Astrocyte (in vitro differentiated cells and primary cell): Measurements from ENCODE around the gene RECK. TPM values are rescaled to one million over a fixed set of nuclear protein-coding genes. Genes with fewer than 3 reads are reported as not detected.
"Not testable (repeated sequence)": the region's sequence is repeated elsewhere in the genome, so short reads cannot be mapped to it uniquely, and the experiment has no call there.

Source experiments
- DNase-seq: peaks from one replicate; pipeline ENCODE4 v3.0.0-alpha.2; 2010; ENCODE audit warnings: low read depth
- FAIRE-seq: peaks from 2 replicates; lab custom pipeline; 2011; peaks lifted over from hg19 to GRCh38; lab: Jason Lieb, UNC
- H2AFZ ChIP-seq: 2 replicates; pipeline ENCODE4 v1.6.0; 2012; ENCODE audit warnings: low read depth, low read length, inconsistent platforms
- H3K27ac ChIP-seq: 2 replicates; pipeline ENCODE4 v1.5.1; 2011; ENCODE audit warnings: low read depth, low read length, inconsistent platforms
- H3K27me3 ChIP-seq: 2 replicates; pipeline ENCODE4 v1.6.0; 2011; ENCODE audit warnings: low read length, inconsistent platforms; ENCODE audit not compliant: insufficient read depth
- H3K36me3 ChIP-seq: 2 replicates; pipeline ENCODE4 v1.5.1; 2011; ENCODE audit warnings: low read length, inconsistent platforms; ENCODE audit not compliant: insufficient read depth
- H3K4me1 ChIP-seq: 2 replicates; pipeline ENCODE4 v1.5.1; 2011; ENCODE audit warnings: low read length, inconsistent platforms; ENCODE audit not compliant: insufficient read depth
- H3K4me2 ChIP-seq: 2 replicates; pipeline ENCODE4 v1.6.0; 2012; ENCODE audit warnings: low read length, inconsistent platforms
- H3K4me3 ChIP-seq: 2 replicates; pipeline ENCODE4 v1.5.1; 2011; ENCODE audit warnings: low read depth, mild to moderate bottlenecking, low read length, inconsistent platforms; ENCODE audit not compliant: insufficient read depth
- H3K79me2 ChIP-seq: 2 replicates; pipeline ENCODE4 v1.6.0; 2012; ENCODE audit warnings: mild to moderate bottlenecking, low read length, inconsistent platforms; ENCODE audit not compliant: insufficient read depth
- H3K9ac ChIP-seq: 2 replicates; pipeline ENCODE4 v1.6.0; 2012; ENCODE audit warnings: mild to moderate bottlenecking, low read length, inconsistent platforms
- H3K9me3 ChIP-seq: 2 replicates; pipeline ENCODE4 v1.5.1; 2012; ENCODE audit warnings: low read depth, mild to moderate bottlenecking, low read length, inconsistent platforms; ENCODE audit not compliant: insufficient read depth
- H4K20me1 ChIP-seq: 2 replicates; pipeline ENCODE4 v1.6.0; 2012; ENCODE audit warnings: low read length, inconsistent platforms; ENCODE audit not compliant: insufficient read depth
- H3K27ac Mint-ChIP-seq: one replicate; pipeline ENCODE4 v1.8.0; 2021; ENCODE audit warnings: mild to moderate bottlenecking, mixed read lengths; ENCODE audit not compliant: unreplicated experiment
- H3K27me3 Mint-ChIP-seq: one replicate; pipeline ENCODE4 v1.8.0; 2021; ENCODE audit warnings: low read depth, mixed read lengths; ENCODE audit not compliant: unreplicated experiment
- H3K36me3 Mint-ChIP-seq: one replicate; pipeline ENCODE4 v1.8.0; 2021; ENCODE audit warnings: low read depth, mixed read lengths; ENCODE audit not compliant: unreplicated experiment
- H3K4me1 Mint-ChIP-seq: one replicate; pipeline ENCODE4 v1.8.0; 2021; ENCODE audit warnings: low read depth, mixed read lengths; ENCODE audit not compliant: unreplicated experiment
- H3K4me3 Mint-ChIP-seq: one replicate; pipeline ENCODE4 v1.8.0; 2021; ENCODE audit warnings: mild to moderate bottlenecking, moderate library complexity, mixed read lengths; ENCODE audit not compliant: unreplicated experiment
- H3K9me3 Mint-ChIP-seq: one replicate; pipeline ENCODE4 v1.8.0; 2021; ENCODE audit warnings: mild to moderate bottlenecking, mixed read lengths; ENCODE audit not compliant: unreplicated experiment
- EZH2 ChIP-seq: IDR thresholded peaks from 2 replicates; pipeline ENCODE4 v1.6.1; 2012; ENCODE audit warnings: mild to moderate bottlenecking, low read length, inconsistent platforms; ENCODE audit not compliant: insufficient read depth
- total RNA-seq: library from RNA; stranded (reverse); gene quantifications from 2 replicates; pipeline ENCODE4 v1.2.1, GENCODE V29; 2021
- TF ChIP-seq, protein P1 (sequence below): IDR thresholded peaks from 2 replicates; pipeline ENCODE4 v1.5.1; 2011; ENCODE audit warnings: low read depth, mild to moderate bottlenecking, inconsistent platforms, low read length, moderate library complexity; ENCODE audit not compliant: insufficient read depth

Gene RECK
- total RNA-seq, 1 donor from 2014 or later = 21.6 TPM

DNA sequence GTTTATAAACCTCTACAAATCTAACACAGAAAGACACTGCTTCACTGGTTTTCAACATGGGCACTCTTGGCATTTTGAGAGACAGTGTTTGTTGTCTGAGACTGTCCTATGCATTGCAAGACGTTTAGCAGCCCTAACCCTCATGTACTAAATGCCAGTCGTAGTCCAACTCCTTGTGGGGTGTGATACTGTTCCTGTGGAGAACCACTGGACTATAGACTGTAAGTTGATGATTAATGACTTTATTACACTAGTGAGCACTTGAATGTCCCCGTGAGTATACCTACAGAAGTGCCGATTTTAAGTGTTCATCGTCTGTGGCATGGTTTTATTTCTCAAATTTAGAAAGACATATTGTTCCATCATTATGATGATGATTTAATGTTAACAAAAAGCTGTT lies 46.2 kb downstream of the RECK start:
- Histone ChIP-seq H3K4me3 (no peak overlapping the region), H3K36me3 (no peaks in the 10 kb centered on the region), H3K4me2 (no peak overlapping the region), H3K27ac (no peak overlapping the region), H2AFZ (no peak overlapping the region), H3K9me3 (no peaks in the 10 kb centered on the region), H3K9ac (no peak overlapping the region), H3K4me1 (no peaks in the 10 kb centered on the region), H3K79me2 (no peaks in the 10 kb centered on the region), H3K27me3 (no peaks in the 10 kb centered on the region), H4K20me1 (no peaks in the 10 kb centered on the region)
- Mint-ChIP-seq H3K9me3 (peaks cover 10% of the 10 kb centered on the region), H3K4me1 (peaks cover 2% of the 10 kb centered on the region), H3K27ac (no peak overlapping the region), H3K4me3 (no peak overlapping the region), H3K36me3 (peaks cover 21% of the 10 kb centered on the region), H3K27me3 (no peaks in the 10 kb centered on the region)
- FAIRE-seq (no peak), DNase-seq (no peak)
- TF ChIP-seq, protein P1, sequence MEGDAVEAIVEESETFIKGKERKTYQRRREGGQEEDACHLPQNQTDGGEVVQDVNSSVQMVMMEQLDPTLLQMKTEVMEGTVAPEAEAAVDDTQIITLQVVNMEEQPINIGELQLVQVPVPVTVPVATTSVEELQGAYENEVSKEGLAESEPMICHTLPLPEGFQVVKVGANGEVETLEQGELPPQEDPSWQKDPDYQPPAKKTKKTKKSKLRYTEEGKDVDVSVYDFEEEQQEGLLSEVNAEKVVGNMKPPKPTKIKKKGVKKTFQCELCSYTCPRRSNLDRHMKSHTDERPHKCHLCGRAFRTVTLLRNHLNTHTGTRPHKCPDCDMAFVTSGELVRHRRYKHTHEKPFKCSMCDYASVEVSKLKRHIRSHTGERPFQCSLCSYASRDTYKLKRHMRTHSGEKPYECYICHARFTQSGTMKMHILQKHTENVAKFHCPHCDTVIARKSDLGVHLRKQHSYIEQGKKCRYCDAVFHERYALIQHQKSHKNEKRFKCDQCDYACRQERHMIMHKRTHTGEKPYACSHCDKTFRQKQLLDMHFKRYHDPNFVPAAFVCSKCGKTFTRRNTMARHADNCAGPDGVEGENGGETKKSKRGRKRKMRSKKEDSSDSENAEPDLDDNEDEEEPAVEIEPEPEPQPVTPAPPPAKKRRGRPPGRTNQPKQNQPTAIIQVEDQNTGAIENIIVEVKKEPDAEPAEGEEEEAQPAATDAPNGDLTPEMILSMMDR = no peak
- TF ChIP-seq EZH2 = no peak

DNA sequence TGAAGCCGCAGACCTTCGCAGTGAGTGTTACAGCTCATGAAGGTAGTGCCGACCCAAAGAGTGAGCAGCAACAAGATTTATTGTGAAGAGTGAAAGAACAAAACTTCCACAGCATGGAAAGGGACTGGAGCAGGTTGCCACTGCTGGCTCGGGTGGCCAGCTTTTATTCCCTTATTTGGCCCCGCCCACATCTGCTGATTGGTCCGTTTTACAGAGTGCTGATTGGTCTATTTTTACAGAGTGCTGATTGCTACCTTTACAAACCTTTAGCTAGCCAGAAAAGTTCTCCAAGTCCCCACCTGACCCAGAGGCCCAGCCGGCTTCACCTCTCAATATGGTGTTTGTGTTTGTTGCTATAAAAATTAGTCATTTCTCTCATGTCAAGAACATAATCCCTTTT lies 49.7 kb downstream of the RECK start:
- H3K4me1 Mint-ChIP-seq = peaks cover 13% of the 10 kb centered on the region

DNA sequence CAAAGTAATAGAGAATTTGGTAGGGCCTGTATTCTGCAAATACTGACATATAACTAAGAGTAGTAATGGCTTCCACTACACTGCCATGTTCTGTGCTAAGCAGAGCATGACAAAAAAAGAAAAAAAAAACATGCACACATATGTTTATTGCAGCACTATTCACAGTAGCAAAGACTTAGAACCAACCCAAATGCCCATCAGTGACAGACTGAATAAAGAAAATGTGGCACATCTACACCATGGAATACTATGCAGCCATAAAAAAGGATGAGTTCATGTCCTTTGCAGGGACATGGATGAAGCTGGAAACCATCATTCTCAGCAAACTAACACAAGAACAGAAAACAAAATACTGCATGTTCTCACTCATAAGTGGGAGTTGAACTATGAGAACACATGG lies 50.3 kb downstream of the RECK start:
- not testable (repeated sequence) for H3K4me3 ChIP-seq, H3K27ac ChIP-seq, DNase-seq, FAIRE-seq, H3K27me3 ChIP-seq, H3K27me3 Mint-ChIP-seq, H3K9ac ChIP-seq, H3K4me2 ChIP-seq, H3K4me3 Mint-ChIP-seq, H4K20me1 ChIP-seq, H3K79me2 ChIP-seq, H3K9me3 ChIP-seq, H2AFZ ChIP-seq, H3K36me3 ChIP-seq, H3K27ac Mint-ChIP-seq
- H3K4me1 ChIP-seq = peaks cover 10% of the 10 kb centered on the region
- H3K4me1 Mint-ChIP-seq = peaks cover 19% of the 10 kb centered on the region
- peaks cover 20% of the 10 kb centered on the region for H3K36me3 Mint-ChIP-seq
- peaks cover 10% of the 10 kb centered on the region for H3K9me3 Mint-ChIP-seq

More for the DNA sequence above, 49.7 kb downstream of the RECK start:
- no peaks in the 10 kb centered on the region for H3K79me2 ChIP-seq
- H3K9ac ChIP-seq = no peak overlapping the region
- H3K9me3 Mint-ChIP-seq = peaks cover 10% of the 10 kb centered on the region
- H3K36me3 ChIP-seq = no peaks in the 10 kb centered on the region
- no peaks in the 10 kb centered on the region for H3K27me3 ChIP-seq
- FAIRE-seq (no peak), DNase-seq (no peak)
- no peak overlapping the region for H3K4me3 Mint-ChIP-seq
- peaks cover 5% of the 10 kb centered on the region for H3K4me1 ChIP-seq
- no peak overlapping the region for H2AFZ ChIP-seq
- no peak overlapping the region for H3K27ac Mint-ChIP-seq
- TF ChIP-seq, protein P1 = no peak
- TF ChIP-seq EZH2 = no peak
- H3K4me2 ChIP-seq = no peak overlapping the region
- H3K4me3 ChIP-seq = no peak overlapping the region
- no peaks in the 10 kb centered on the region for H3K9me3 ChIP-seq
- H3K27me3 Mint-ChIP-seq = no peaks in the 10 kb centered on the region
- no peaks in the 10 kb centered on the region for H4K20me1 ChIP-seq
- peaks cover 20% of the 10 kb centered on the region for H3K36me3 Mint-ChIP-seq
- no peak overlapping the region for H3K27ac ChIP-seq
